Rectal smooth muscle tissue (tissue), 1 donor: ENCODE results near the gene ALG1L2.
A peak's percentile ranks its signal among the peaks of the same experiment; 100 is the strongest.
"Not testable (repeated sequence)": the region's sequence is repeated elsewhere in the genome, so short reads cannot be mapped to it uniquely, and the experiment has no call there.

ENCODE experiments used
- H3K27ac ChIP-seq: one replicate; pipeline ENCODE4 v1.7.0; 2013; ENCODE audit warnings: low read depth, low read length, inconsistent platforms
- H3K27me3 ChIP-seq: one replicate; pipeline ENCODE4 v1.7.0; 2013; ENCODE audit warnings: low read length; ENCODE audit not compliant: control insufficient read depth, insufficient read depth
- H3K36me3 ChIP-seq: one replicate; pipeline ENCODE4 v1.7.0; 2013; ENCODE audit warnings: low read length; ENCODE audit not compliant: control insufficient read depth, insufficient read depth
- H3K4me1 ChIP-seq: one replicate; pipeline ENCODE4 v1.7.0; 2013; ENCODE audit warnings: low read length; ENCODE audit not compliant: control insufficient read depth, insufficient read depth
- H3K4me3 ChIP-seq: one replicate; pipeline ENCODE4 v1.7.0; 2013; ENCODE audit warnings: low read length
- H3K9ac ChIP-seq: one replicate; pipeline ENCODE4 v1.7.0; 2013; ENCODE audit warnings: low read length

Gene ALG1L2

GRCh38 chr3:130097690-130098638 is 16.3 kb downstream of the ALG1L2 start:
- not testable (repeated sequence) for H3K4me3 ChIP-seq, H3K27me3 ChIP-seq, H3K9ac ChIP-seq, H3K4me1 ChIP-seq, H3K27ac ChIP-seq, H3K36me3 ChIP-seq

GRCh38 chr3:130098639-130099385 is 17.2 kb downstream of the ALG1L2 start:
- H3K36me3 ChIP-seq, H3K4me1 ChIP-seq, H3K4me3 ChIP-seq, H3K9ac ChIP-seq, H3K27me3 ChIP-seq, H3K27ac ChIP-seq: not testable (repeated sequence)

- not testable (repeated sequence) for H3K4me3 ChIP-seq, H3K9ac ChIP-seq, H3K27me3 ChIP-seq, H3K4me1 ChIP-seq, H3K36me3 ChIP-seq, H3K27ac ChIP-seq
Measured at GRCh38 chr3:130102545-130102944, 20.9 kb downstream of the ALG1L2 start.

GRCh38 chr3:130104191-130104590 is 22.6 kb downstream of the ALG1L2 start:
- not testable (repeated sequence) for H3K9ac ChIP-seq, H3K4me1 ChIP-seq, H3K4me3 ChIP-seq, H3K27ac ChIP-seq, H3K27me3 ChIP-seq, H3K36me3 ChIP-seq

- not testable (repeated sequence) for H3K4me1 ChIP-seq, H3K27ac ChIP-seq, H3K27me3 ChIP-seq, H3K36me3 ChIP-seq, H3K4me3 ChIP-seq, H3K9ac ChIP-seq
Measured at GRCh38 chr3:130107333-130107995, 25.8 kb downstream of the ALG1L2 start.

GRCh38 chr3:130108836-130109585 is 27.4 kb downstream of the ALG1L2 start:
- H3K36me3 ChIP-seq, H3K27ac ChIP-seq, H3K27me3 ChIP-seq, H3K9ac ChIP-seq, H3K4me1 ChIP-seq, H3K4me3 ChIP-seq: not testable (repeated sequence)

GRCh38 chr3:130110386-130111169 is 28.9 kb downstream of the ALG1L2 start:
- H3K4me1 ChIP-seq, H3K36me3 ChIP-seq, H3K27me3 ChIP-seq, H3K9ac ChIP-seq: not testable (repeated sequence)
- Histone ChIP-seq H3K4me3 (peak overlapping the region; percentile 76), H3K27ac (peak overlapping the region; percentile 66)

- Histone ChIP-seq H3K9ac (no peak overlapping the region), H3K27me3 (no peaks in the 10 kb centered on the region), H3K4me1 (no peaks in the 10 kb centered on the region), H3K36me3 (no peaks in the 10 kb centered on the region), H3K27ac (peak overlapping the region; percentile 66), H3K4me3 (peak overlapping the region; percentile 76)
Measured at GRCh38 chr3:130111185-130111864, 29.7 kb downstream of the ALG1L2 start.

- not testable (repeated sequence) for H3K27me3 ChIP-seq, H3K9ac ChIP-seq, H3K4me1 ChIP-seq, H3K36me3 ChIP-seq
- Histone ChIP-seq H3K4me3 (peak overlapping the region; percentile 70), H3K27ac (peak overlapping the region; percentile 72)
Measured at GRCh38 chr3:130111865-130112747, 30.5 kb downstream of the ALG1L2 start.

GRCh38 chr3:130112748-130113073 is 31.1 kb downstream of the ALG1L2 start:
- peak overlapping the region; percentile 72 for H3K27ac ChIP-seq
- H3K4me3 ChIP-seq, result peak overlapping the region; percentile 70
- not testable (repeated sequence) for H3K36me3 ChIP-seq, H3K4me1 ChIP-seq, H3K27me3 ChIP-seq, H3K9ac ChIP-seq
